Stromal cell of bone marrow (primary cell): ENCODE results near the gene RPS6KA3.
"Not testable (repeated sequence)": the region's sequence is repeated elsewhere in the genome, so short reads cannot be mapped to it uniquely, and the experiment has no call there.

Experiments used
- DNase-seq: peaks from one replicate; pipeline ENCODE4 v3.0.0-alpha.2; 2012; ENCODE audit warnings: low read depth

The RPS6KA3 gene

DNA sequence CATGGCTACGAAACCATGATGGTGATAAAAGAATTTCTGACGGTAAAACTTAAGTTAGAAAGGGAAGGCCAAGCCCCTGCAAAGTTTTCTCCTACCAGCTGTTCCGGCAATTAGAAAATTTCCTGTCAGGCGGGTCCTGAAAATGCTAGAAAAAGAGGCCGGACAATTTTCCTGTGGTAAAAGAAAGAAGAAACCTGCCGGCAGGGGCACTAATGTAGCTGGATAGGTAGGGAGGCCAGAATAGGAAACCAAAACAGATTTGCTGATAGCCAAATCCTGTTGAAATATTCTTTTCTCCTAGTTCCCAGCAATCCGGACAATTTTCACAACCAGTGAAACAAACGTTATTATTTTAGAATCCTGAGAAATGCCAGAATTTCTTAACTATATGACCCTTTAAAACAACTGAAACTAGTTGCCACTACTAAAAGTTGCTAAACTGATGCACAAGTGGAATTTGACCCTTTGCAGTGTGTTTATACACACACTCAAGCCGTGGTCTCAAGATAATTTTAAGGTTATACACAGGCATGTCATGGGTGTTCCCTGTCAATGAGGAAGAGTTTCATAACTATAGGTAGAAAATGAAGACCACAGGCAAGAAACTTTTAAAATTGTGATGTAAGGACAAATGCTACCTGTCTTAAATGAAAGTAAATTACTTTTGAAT, 47.7 kb downstream of the RPS6KA3 start:
- no peak for DNase-seq

DNA sequence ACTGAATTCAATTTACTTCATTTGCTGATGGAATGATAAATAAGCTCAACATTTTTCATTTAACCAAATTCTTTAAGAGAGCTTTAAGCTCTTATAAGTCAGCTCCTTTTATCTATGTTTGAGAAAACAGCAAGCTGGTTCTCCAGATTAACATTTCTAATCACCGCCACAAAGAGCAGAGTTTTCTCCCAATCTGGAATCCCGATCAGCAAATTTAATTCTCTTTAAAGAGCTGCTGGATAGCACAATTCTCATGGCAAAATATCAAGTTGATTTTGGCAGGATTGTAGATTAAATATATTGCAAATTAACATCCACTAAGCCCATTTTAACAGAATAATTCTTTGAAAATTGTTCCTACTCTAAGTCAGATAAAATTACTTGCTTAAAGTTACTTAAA, 48.8 kb downstream of the RPS6KA3 start:
- no peak for DNase-seq

DNA sequence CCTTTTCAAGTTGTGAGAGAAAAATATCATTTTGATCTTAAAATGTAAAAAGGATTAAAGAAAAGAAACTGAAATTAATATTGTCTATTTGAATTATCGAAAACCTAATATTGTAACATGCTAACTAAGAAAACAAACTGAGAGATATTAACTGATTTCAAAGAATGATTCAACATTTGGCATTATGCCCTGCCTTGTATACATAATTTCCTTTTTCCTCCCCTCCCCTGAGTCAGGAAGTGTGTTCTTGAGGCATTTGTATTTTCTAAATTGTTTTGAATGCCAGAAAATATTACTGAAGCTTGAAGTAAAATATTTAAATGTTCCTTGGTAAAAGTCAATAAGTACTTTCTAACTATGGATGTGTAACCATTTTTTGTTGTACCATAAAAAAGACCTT, 49.4 kb downstream of the RPS6KA3 start:
- peak; percentile 50 for DNase-seq

DNA sequence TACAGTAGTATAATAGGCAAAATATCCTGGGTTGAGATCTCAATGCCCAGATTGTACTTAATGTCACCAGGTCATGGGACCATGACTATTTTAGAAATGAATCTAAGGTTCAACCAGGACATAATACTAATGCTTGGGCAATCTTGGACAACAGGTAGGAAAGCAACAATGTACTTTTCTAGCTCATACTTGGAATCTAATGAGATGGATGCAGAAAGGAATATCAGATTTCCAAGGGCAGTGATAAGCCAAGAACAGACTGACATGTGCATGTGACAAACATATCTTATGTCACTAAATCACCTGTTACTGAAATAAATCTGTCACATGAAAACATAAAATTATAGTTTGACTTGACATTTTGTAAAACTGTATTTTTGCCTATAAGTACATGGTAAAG, 51.1 kb downstream of the RPS6KA3 start:
- DNase-seq = no peak

DNA sequence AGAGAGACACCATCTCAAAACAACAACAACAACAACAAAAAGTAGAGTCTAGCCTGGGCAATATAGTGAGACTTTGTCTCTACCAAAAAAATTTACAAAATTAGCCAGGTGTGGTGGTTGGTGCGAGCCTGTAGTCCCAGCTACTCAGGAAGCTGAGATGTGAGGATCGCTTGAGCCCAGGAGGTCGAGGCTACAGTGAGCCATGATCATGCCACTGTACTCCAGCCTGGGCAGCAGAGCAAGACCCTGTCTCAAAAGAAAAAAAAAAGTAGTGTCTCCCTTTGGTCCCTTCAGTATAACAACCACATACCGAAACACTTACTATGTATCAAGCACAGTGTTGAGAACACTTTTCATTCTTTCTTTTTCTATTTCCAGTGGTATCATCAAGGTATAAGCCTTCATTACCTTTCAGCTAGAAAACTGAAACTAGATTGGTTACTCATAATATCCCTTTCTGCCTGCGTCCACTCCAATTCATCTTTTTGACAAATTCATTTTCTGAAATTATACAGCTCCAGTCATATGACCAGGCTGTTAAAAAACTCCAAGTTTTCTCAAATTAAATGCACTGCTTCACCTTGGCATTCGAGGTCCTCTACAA, 54.1 kb downstream of the RPS6KA3 start:
- DNase-seq = no peak

DNA sequence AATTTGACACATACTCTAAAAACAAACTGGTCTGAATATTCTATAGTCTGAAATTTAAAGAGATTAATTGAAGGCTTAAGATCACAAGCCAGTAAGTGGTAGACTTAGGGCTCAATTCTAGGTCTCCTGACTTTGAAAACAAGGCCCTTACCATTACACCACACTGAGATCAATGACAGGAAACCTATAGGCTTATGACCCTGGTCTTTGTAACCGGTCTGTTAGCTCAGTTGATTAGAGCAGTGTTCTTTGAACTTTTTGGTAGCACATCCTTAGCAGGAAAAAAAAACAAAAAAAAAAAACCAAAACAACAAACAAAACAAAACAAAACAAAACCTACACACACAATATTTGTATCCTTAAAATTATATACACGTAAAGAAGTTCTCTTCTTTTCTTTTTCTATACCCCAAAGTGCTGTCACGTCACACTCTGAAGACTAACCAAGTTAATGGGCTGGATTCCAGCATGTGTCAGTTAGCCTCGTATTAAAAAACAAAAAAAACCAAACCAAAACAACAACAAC, 55.4 kb downstream of the RPS6KA3 start:
- DNase-seq = no peak

DNA sequence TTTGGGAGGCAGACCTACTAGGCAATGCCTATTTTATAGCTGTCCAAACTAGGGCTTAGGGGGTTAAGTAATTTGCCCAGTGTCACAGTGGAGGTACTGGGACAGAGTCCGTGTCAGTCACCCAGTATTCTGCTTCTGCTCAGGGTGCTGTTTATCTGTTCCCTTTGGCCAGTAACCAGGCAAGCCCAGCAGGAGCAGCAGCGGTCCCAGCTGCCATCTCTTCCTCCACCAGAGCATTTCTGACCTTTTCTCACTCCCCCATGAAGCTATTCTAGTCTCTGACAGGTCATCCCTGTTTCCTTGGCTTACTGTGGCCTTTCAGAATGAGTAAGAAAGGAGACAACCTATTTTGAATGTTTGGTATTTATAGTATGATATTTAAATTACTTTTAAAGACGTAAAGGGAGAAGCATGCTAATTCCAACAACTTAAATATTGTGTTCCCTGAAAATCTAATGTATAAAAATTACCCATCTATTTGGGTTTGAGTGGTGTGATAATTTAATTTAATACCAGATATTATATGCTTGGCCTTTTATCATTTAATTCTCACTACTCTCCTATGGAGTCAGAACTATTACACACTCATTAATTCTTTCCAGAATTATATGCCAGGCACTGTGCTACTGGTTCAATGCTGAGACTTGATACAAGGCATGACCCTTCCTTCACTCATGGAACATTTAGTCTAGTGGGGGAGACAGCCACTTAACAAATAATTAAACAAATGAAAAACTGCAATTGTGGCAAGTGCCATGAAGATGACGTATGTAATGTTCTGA, 60.6 kb downstream of the RPS6KA3 start:
- no peak for DNase-seq

DNA sequence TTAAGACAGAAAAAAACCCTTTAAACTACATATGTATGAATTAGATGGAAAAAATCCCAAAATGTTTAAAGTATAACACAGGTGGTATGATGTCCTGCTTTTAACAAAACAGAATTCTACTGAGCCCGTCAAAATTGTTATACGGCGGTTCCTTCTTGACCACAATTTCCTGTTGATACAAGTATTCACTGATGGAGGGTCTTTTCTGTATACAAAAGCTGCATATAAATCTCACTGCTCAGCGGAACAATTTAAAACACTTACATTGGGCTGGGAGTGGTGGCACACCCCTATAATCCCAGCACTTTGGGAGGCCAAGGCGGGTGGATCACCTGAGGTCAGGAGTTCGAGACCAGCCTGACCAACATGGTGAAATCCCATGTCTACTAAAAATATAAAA, 62.4 kb downstream of the RPS6KA3 start:
- DNase-seq = no peak

DNA sequence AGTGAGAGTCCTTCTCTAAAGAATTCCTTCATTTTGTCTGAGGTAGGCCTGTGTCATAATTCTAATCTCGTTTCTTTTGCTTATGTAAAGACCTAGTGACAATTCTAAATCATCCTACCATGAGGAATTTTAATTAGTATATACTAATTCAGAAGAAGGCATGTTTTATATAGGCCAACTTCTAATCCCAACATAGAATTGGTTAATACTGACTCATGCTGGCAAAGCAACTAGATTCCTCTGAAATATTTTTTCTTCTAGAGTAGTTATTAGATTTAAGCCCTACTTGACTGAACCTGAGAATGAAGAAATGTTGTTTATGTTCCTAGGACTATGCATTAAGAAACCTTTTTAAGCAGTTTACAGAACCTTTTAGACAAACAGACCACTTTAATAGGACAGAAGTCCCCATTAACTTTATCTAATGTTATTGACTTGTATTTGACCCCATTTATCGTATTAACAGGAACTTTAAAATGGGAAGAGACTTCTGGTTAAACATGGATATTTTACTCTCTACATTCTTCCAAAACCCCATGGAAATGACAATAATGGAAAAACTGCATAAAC, 69.0 kb downstream of the RPS6KA3 start:
- DNase-seq = no peak

DNA sequence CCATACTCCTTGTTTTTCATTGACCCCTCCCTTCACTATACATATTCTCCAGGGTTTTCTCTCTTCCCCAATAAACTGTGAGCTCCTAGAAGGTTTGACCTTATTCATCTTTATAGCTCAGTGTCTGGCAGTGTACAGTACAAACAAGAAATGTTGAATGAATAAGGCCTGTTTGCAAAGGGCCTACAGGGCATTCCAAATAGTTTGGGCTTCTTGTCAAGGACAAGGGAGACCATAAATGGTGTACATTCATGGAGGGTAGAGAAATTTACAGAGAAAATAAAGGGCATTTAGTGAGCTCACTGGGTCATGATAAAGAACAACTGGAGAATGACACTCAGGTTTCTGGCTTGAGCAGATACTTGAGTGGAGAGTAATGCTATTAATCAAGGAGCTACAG, 77.5 kb downstream of the RPS6KA3 start:
- no peak for DNase-seq

DNA sequence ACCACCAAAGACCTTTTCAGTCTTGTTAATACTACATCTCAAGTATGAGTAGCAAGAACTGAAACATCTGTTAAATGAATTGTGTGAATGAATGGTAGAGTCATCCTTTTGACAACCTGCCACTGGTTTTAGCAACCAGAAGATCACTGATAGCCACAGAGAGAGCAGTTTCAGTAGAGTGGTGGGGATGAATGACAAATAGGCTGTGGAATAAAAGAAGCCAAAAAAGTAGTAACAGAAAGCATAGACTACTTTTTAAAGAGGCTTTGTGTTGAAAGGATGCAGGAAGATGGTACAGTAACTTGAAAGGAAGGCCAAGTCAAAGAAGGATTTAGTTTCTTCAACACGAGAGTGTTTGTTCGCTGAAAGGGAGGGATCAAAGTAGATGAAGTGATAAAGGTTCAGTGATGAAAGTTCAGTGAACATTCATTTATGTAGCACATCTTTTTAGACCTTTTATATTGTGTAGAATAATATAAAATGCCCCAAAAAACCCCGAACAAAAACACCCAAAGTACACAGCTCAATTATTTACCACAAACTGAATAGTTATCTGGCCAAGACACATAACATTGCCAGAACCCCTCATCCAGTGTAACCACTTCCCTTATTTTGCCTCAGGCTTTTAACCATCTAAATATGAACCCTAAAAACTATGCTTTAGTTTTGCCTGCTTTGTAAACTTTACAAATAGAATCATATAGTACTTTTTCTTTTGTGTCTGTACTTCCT, 84.9 kb downstream of the RPS6KA3 start:
- DNase-seq = no peak

DNA sequence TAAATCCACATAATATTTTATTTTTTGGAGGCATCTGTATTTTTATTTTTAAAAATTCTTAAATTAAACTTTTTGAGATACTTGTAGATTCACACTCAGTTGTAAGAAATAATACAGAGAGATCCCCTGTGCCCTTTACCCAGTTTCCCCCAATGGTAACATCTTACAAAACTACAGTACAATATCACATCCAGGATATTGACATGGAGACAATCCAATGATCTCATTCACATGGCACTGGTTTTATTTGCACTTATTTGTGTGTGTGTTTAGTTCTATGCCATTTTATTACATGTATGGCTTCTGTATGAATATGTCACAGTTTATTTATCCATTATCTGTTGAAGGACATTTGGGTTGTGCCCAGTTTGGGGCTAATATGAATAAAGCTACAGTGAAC, 89.6 kb downstream of the RPS6KA3 start:
- no peak for DNase-seq

DNA sequence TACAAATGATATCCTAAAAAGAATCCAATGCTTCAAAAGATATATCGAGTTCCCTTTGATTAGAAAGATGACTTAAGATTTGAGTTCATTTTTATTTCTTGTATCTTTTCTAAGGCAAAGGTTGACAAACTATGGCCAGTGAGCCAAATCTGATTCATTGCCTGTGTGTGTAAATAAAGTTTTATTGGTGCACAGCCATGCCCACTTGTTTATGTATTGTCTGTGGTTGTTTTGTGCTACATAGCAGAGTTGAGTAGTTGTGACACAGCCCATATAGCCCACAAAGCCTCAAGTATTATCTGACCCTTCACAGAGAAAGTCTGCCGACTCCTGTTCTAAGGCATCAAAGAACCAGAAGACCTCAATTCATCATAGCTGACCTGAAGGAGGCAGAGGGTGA, 92.9 kb downstream of the RPS6KA3 start:
- DNase-seq = no peak

DNA sequence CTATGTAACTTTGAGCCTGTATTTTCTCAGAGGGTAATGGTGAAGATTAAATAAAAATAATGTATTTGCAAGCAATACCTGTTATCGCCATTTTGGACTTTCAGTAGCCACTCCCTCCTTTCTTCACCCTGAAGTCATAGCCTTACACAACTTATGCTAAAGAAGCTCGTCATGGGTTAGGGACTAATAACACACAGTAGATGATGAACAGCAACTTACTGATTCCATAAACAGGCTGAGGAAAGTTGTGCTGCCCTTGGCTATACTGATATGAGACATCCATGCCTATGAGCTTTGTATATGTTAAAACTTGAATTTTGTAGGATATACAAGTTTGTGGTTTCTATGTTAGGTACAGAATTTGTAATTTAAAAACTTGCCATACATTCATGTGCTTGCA, 93.4 kb downstream of the RPS6KA3 start:
- no peak for DNase-seq

DNA sequence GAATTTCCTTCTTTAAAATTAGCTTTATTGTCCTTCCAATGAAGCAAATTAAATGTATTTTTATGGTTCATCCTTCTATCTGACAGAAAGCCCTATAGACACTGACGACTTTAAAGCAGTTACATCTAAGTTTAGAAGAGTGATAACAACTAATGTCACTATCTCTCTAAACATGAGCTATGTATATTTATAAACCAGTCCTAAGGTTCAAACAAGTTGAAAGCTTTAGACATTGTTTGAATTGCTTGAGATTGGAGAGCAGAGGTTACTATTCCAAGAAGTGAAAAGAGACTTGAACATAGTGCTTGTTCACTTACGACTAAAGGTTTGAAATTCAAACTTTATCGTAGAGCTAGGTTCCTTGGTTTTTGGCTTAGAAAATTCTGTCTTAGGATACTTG, 94.8 kb downstream of the RPS6KA3 start:
- DNase-seq = no peak

DNA sequence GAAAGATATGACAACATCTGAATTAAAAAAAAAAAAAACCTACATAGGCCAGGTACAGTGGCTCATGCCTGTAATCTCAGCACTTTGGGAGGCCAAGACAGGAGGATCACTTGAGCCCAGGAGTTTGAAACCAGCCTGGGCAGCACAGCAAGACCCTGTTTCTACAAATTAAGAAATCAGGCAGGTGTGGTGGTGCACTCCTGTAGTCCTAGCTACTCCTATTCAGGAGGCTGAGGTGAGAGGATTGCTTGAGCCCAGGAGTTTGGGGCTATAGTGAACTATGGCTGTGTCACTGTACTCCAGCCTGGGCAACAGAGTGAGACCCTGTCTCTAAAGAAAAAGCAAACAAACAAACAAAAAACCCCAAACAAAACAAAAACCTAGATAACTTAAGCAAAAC, 104.2 kb downstream of the RPS6KA3 start:
- DNase-seq = not testable (repeated sequence)

DNA sequence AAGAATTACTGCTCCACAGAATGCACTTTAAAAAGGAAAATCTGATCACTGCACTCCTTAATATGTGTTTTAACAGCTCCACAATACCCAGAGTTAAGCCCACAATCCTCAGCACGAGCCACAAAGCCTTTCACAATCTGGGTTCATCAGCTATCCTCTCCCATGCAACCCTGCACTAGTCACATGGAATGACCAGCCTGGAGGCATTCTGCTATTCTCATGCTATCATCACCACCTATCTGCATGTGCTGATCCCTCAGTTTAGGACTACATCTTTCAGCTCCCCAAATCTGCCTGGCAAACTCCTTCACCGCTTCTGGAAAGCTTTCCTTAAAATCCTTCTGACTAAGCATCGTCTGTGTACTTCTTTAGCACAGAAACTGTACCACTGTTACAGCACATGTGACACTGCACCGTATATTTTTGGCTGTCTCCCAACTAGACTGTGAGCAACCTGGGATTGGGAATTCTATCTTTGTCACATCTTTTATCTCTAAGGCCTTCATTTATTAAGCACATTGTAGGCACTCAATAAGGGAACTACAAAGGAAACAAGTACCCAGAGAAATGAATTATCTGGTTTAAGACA, 106.8 kb downstream of the RPS6KA3 start:
- no peak for DNase-seq

DNA sequence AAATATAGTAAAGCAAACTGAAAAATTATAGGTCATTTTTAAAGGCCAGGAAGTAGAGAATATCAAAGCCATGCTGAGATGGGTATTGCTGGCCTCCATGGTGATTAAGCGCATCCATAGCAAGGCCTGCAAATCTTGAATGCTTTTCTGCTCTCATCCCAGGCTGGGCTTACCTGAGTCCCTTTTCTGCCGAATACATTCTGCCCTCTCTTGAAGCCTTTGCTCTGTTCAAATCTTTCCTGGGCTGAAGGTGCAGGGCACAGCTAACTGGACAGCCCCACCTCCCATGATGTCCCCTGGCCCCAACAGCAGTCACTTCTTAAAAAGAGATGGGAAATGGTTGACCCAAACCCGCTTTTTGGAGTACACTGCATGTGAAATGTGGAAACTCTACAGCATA, 115.0 kb downstream of the RPS6KA3 start:
- no peak for DNase-seq

DNA sequence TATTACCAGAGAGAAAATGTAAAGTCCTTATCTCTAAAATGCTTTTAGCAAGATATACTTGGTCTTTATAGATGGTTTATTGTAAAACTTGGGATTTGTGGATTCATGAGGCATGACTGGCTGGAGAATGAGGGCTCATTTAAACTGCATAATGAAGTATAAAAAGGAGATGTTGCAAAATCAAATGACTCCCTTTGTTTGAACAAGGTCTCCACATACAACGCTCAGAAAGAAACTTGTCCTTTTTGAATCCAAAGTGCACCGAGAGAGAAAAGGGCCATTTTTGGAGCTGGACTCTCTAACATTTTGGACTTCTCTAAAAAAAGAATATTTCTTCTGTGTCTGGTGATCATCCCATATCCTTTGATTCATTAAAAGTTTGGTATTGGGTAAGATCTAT, 117.4 kb downstream of the RPS6KA3 start:
- no peak for DNase-seq

DNA sequence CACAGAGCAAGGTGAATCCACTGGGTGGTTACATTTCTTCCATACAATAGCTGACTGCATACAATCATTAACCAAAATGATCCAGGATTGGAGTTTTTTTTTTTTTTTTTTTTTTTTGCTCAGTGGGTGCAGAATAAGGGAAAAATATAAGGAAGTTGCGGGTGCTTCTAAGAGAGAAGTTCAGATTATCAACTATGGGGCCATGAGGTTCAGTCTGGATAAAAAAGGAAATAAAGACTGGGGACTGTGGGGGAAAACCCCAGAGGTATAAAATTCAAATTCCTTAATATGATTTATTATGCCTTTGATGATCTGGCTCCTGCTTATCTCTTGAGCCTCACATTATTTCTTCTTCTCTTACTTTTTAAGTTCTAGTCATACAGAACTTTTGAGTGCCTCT, 119.1 kb downstream of the RPS6KA3 start:
- no peak for DNase-seq

DNA sequence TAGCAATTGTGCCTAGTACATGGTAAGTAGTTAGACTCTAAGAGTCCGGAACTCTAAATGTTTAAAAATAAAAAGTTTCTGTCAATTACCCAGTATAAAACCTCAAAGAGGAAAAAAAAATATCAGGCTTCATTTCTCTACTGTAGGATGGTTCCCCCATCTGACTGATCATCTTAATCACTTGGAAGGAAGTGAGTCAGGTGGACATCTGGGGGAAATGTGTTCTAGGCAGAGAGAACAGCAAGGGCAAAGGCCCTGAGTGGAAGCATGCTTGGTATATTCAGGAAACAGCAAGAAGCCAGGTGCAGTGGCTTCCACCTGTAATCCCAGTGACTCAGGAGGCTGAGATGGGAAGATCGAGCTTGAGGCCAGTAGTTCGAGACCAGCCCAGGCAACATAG, 122.2 kb downstream of the RPS6KA3 start:
- DNase-seq = no peak

DNA sequence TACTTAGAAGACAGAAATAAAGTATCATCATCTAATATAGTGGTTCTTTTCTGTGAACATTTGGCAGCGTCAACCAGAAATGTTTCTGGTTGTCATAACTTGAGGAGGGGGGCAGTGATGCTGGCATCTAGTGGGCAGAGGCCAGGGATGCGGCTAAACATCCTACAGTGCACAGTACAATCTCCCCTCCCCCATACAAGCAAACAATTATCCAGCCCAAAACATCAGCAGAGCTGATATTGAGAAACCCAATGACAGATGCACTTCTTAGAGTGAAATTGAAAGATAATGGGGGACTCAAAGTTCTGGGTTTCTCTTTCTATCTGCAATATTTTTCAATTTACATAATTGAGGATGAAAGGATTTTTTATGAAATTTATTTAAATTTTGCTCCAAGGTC, 123.1 kb downstream of the RPS6KA3 start:
- DNase-seq = no peak
